ENCODE measurements around the gene DPH2. TPM values are rescaled to one million over a fixed set of nuclear protein-coding genes. Genes with fewer than 3 reads are reported as not detected.

DPH2 gene
- total and polyA plus RNA-seq, 4 experiments from 2014 or later = 25.5 to 33.1 (median 28.8) TPM

DNA sequence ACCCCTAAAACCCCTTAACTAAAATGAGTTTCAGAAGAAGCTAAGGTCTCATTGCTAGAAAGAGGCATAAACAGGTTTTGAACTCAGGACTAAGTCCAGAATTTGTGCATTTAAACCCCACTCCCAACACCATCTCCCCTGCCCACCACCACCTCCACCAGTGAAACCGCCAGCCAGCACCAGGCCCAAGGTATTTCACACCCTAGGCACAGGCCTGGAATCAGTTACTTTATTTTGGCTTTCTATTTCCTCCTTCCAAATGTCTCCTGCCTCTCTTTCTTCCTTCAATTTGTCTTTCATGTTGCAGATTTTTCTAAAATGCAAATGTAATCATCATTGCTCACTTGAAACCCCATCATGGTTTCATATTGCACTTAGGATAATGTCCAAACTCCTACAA is 24.9 kb upstream of the DPH2 start:
- Histone ChIP-seq H3K9me3 (ENCODE audit: control insufficient read depth in 1 of 2, low read length in 2 of 2) (no peaks in the 10 kb centered on the region), H3K4me1 (ENCODE audit: insufficient read depth, low read length) (peaks cover 29% of the 10 kb centered on the region), H3K27ac (ENCODE audit: low read depth, low read length) (no peak overlapping the region), H3K27me3 (ENCODE audit: insufficient read depth, low read length) (no peaks in the 10 kb centered on the region), H3K4me3 (ENCODE audit: low read length in 2 of 2) (no peak overlapping the region), H3K36me3 (ENCODE audit: insufficient read depth, low read length) (no peaks in the 10 kb centered on the region)
- no peaks in the 10 kb centered on the region for H3K27me3 Mint-ChIP-seq
- H3K36me3 Mint-ChIP-seq = peaks cover under 1 to 6% of the 10 kb centered on the region in 2 donors
- H3K4me1 Mint-ChIP-seq = peaks cover 21 to 55% (median 35%) of the 10 kb centered on the region in 4 donors
- H3K4me3 Mint-ChIP-seq = peak overlapping the region in 6 of 8 donors; percentile 22 to 68 (median 29)
- CTCF ChIA-PET (ENCODE audit: partially characterized antibody) = interaction anchor here (1.1 to 7.5 kb wide), 5 partner anchors 11 to 90 kb away, joined by 3 to 83 read pairs (median 5); partner anchors contain the start of genes ARTN and CCDC24
- intact Hi-C loops (cut with micrococcal nuclease) = loop anchor here (5.0 kb wide), 2 partner anchors 293 to 418 kb away; partner anchors contain the start of gene KDM4A
- POLR2A ChIA-PET (ENCODE audit: partially characterized antibody) = no interaction called here
- peak overlapping the region in 5 of 7 donors; percentile 54 to 90 (median 74) for H3K27ac Mint-ChIP-seq
- no peaks in the 10 kb centered on the region for H3K9me3 Mint-ChIP-seq
- DNase-seq = no peak

DNA sequence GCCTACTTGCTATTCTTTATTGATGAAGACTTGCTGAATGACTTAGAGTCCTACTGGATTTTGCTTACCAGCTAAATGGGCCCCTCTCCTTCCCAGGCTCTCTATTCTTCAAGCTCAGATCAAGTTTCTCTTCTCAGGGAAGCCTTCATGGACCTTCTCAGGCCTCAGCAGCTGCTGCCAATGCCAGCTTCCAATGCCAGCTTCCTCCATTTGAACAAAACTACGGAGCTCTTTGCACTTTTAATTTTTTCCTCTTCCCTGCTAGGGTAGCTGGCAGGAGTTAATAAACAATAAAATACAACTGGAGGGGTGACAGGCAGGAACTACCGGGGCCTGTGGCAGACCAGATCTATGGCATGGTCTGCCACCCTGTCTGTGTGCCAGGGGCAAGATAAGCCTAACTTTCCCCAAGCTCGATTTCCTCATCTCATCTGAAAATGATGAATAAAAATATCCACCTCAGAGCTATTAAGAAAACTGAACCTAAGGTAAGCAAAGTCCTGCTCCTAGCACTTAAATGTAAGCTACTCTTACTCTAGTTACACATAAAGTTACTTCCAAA is 24.1 kb upstream of the DPH2 start:
- no peak for DNase-seq
- Mint-ChIP-seq H3K4me1 (peaks cover 26 to 64% (median 40%) of the 10 kb centered on the region in 4 donors), H3K27ac (peak overlapping the region; percentile 88 to 97 (median 95)), H3K4me3 (peak overlapping the region; percentile 91 to 95 (median 93)), H3K36me3 (peaks cover 9 to 10% of the 10 kb centered on the region in 2 donors), H3K27me3 (no peaks in the 10 kb centered on the region), H3K9me3 (no peaks in the 10 kb centered on the region)
- Histone ChIP-seq H3K9me3 (ENCODE audit: control insufficient read depth in 1 of 2, low read length in 2 of 2) (no peaks in the 10 kb centered on the region), H3K27me3 (ENCODE audit: insufficient read depth, low read length) (no peaks in the 10 kb centered on the region), H3K36me3 (ENCODE audit: insufficient read depth, low read length) (no peaks in the 10 kb centered on the region), H3K4me3 (ENCODE audit: low read length in 2 of 2) (peak overlapping the region; percentile 87 to 93), H3K27ac (ENCODE audit: low read depth, low read length) (peak overlapping the region; percentile 93), H3K4me1 (ENCODE audit: insufficient read depth, low read length) (peaks cover 29% of the 10 kb centered on the region)
- CTCF ChIA-PET (ENCODE audit: partially characterized antibody) = interaction anchor here (0.7 to 7.5 kb wide), 12 partner anchors 12 to 183 kb away, joined by 3 to 83 read pairs (median 4); partner anchors contain the start of genes ARTN, ATP6V0B and CCDC24
- intact Hi-C loops (cut with micrococcal nuclease) = loop anchor here (1.0 to 5.0 kb wide), 9 partner anchors 24 to 418 kb away; partner anchors contain the start of genes ATP6V0B, CCDC24, DMAP1 and KDM4A
- POLR2A ChIA-PET (ENCODE audit: partially characterized antibody) = interaction anchor here (0.9 to 4.1 kb wide), 6 partner anchors 11 to 239 kb away, joined by 3 to 44 read pairs (median 6); partner anchors contain the start of genes ATP6V0B, CCDC24, DPH2 and ST3GAL3

GRCh38 chr1:43946236-43947060 is 23.4 kb upstream of the DPH2 start, which contains the start of gene IPO13:
TSS of gene IPO13 (plus strand) at chr1:43946950. CDS start at chr1:43947601, 651 bp downstream.
- ChIA-PET CTCF (ENCODE audit: partially characterized antibody) (interaction anchor here (0.7 to 7.5 kb wide), 17 partner anchors 12 to 183 kb away, joined by 3 to 83 read pairs (median 4); partner anchors contain the start of genes ARTN, ATP6V0B, CCDC24 and DPH2), POLR2A (ENCODE audit: partially characterized antibody) (interaction anchor here (0.9 to 4.1 kb wide), 12 partner anchors 12 to 588 kb away, joined by 3 to 44 read pairs (median 4); partner anchors contain the start of genes ARTN, ATP6V0B, CCDC24 and CDC20)
- Mint-ChIP-seq H3K4me1 (peaks cover 29 to 71% (median 44%) of the 10 kb centered on the region in 4 donors), H3K9me3 (no peaks in the 10 kb centered on the region), H3K36me3 (peaks cover 10 to 14% of the 10 kb centered on the region in 2 donors), H3K4me3 (peak within 1 kb of the TSS; percentile 91 to 95 (median 93)), H3K27ac (peak within 1 kb of the TSS; percentile 90 to 97 (median 96)), H3K27me3 (no peaks in the 10 kb centered on the region)
- Histone ChIP-seq H3K36me3 (ENCODE audit: insufficient read depth, low read length) (no peaks in the 10 kb centered on the region), H3K27me3 (ENCODE audit: insufficient read depth, low read length) (no peaks in the 10 kb centered on the region), H3K9me3 (ENCODE audit: control insufficient read depth in 1 of 2, low read length in 2 of 2) (no peaks in the 10 kb centered on the region), H3K27ac (ENCODE audit: low read depth, low read length) (peak within 1 kb of the TSS; percentile 93), H3K4me3 (ENCODE audit: low read length in 2 of 2) (peak within 1 kb of the TSS; percentile 87 to 93), H3K4me1 (ENCODE audit: insufficient read depth, low read length) (peaks cover 29% of the 10 kb centered on the region)
- peak; percentile 94 to 99 (median 96) for DNase-seq
- intact Hi-C loops (cut with micrococcal nuclease) = loop anchor here (1.0 to 5.0 kb wide), 9 partner anchors 23 to 419 kb away; partner anchors contain the start of genes ATP6V0B, CCDC24, DMAP1 and KDM4A

GRCh38 chr1:43947061-43947873 is 22.5 kb upstream of the DPH2 start:
- H3K9me3 Mint-ChIP-seq = no peaks in the 10 kb centered on the region

DNA sequence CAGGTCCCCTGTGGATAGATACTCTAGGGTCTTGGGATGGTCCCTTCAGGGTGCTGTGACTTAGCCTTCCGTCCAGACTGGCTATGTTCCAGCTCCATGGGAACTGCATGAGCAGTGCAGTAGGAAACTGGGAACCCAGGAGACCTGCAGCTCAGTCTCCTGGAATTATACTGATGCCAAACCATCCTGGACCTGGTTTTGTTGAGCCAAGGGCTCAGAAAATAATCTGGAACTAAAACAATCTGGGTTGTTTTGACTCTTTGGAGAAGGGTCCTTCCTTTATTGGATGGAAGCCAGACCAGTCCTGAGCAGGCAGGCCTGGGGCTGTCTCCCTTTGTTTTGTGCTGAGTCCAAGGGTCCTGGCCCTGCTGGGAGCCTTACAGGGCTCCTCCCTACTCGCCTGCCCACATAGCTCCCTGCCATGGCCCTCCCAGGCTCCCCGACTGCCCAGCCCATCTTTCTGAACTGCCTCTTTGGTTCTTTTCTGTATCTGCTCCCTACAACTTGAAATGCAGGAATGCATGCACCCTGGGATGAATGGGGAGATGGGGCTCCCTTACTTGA is 21.9 kb upstream of the DPH2 start:
- no peak for DNase-seq
- H3K27ac ChIP-seq (ENCODE audit: low read depth, low read length) = no peak overlapping the region
- H3K4me1 ChIP-seq (ENCODE audit: insufficient read depth, low read length) = peaks cover 29% of the 10 kb centered on the region
- peaks cover 10 to 14% of the 10 kb centered on the region in 2 donors for H3K36me3 Mint-ChIP-seq
- intact Hi-C loops (cut with micrococcal nuclease) = loop anchor here (5.0 kb wide), 2 partner anchors 296 to 421 kb away; partner anchors contain the start of gene KDM4A
- H3K27me3 Mint-ChIP-seq = no peaks in the 10 kb centered on the region
- peak overlapping the region; percentile 87 to 93 for H3K4me3 ChIP-seq (ENCODE audit: low read length in 2 of 2)
- no peaks in the 10 kb centered on the region for H3K9me3 ChIP-seq (ENCODE audit: control insufficient read depth in 1 of 2, low read length in 2 of 2)
- H3K4me1 Mint-ChIP-seq = peaks cover 30 to 67% (median 43%) of the 10 kb centered on the region in 4 donors
- H3K27ac Mint-ChIP-seq = peak overlapping the region; percentile 70 to 94 (median 84)
- H3K9me3 Mint-ChIP-seq = no peaks in the 10 kb centered on the region
- POLR2A ChIA-PET (ENCODE audit: partially characterized antibody) = interaction anchor here (1.3 to 4.1 kb wide), 2 partner anchors 19 to 26 kb away, joined by 5 to 44 read pairs; partner anchors contain the start of gene ATP6V0B
- H3K27me3 ChIP-seq (ENCODE audit: insufficient read depth, low read length) = no peaks in the 10 kb centered on the region
- CTCF ChIA-PET (ENCODE audit: partially characterized antibody) = interaction anchor here (0.7 to 7.5 kb wide), 4 partner anchors 14 to 100 kb away, joined by 3 to 83 read pairs (median 3); partner anchors contain the start of genes ARTN and DPH2
- H3K4me3 Mint-ChIP-seq = peak overlapping the region; percentile 72 to 95 (median 92)
- no peaks in the 10 kb centered on the region for H3K36me3 ChIP-seq (ENCODE audit: insufficient read depth, low read length)

More at GRCh38 chr1:43947061-43947873, 22.5 kb upstream of the DPH2 start:
- H3K4me1 Mint-ChIP-seq = peaks cover 30 to 72% (median 44%) of the 10 kb centered on the region in 4 donors
- POLR2A ChIA-PET (ENCODE audit: partially characterized antibody) = interaction anchor here (1.0 to 4.1 kb wide), 10 partner anchors 11 to 589 kb away, joined by 3 to 44 read pairs (median 4); partner anchors contain the start of genes ARTN, ATP6V0B, CCDC24 and CDC20
- intact Hi-C loops (cut with micrococcal nuclease) = loop anchor here (5.0 kb wide), 2 partner anchors 295 to 420 kb away; partner anchors contain the start of gene KDM4A
- Histone ChIP-seq H3K4me1 (ENCODE audit: insufficient read depth, low read length) (peaks cover 29% of the 10 kb centered on the region), H3K4me3 (ENCODE audit: low read length in 2 of 2) (peak overlapping the region; percentile 87 to 93), H3K27me3 (ENCODE audit: insufficient read depth, low read length) (no peaks in the 10 kb centered on the region), H3K27ac (ENCODE audit: low read depth, low read length) (peak overlapping the region; percentile 93), H3K36me3 (ENCODE audit: insufficient read depth, low read length) (no peaks in the 10 kb centered on the region), H3K9me3 (ENCODE audit: control insufficient read depth in 1 of 2, low read length in 2 of 2) (no peaks in the 10 kb centered on the region)
- CTCF ChIA-PET (ENCODE audit: partially characterized antibody) = interaction anchor here (0.7 to 7.5 kb wide), 7 partner anchors 13 to 101 kb away, joined by 3 to 83 read pairs (median 4); partner anchors contain the start of genes ARTN and DPH2
- H3K27me3 Mint-ChIP-seq = no peaks in the 10 kb centered on the region
- peaks cover 10 to 14% of the 10 kb centered on the region in 2 donors for H3K36me3 Mint-ChIP-seq
- no peak for DNase-seq
- peak overlapping the region; percentile 90 to 97 (median 96) for H3K27ac Mint-ChIP-seq
- peak overlapping the region; percentile 91 to 95 (median 93) for H3K4me3 Mint-ChIP-seq

Data from CD4-positive, alpha-beta memory T cell (primary cell).